Measurements from ENCODE around the gene ADAMTS17.

GRCh38 chr15:100022391-100022790, 319.4 kb downstream of the ADAMTS17 start:
- TF ChIP-seq EP300 (IDR thresholded peaks at IDR 0.05; ENCODE audit: low read depth) (no peak), POLR2A (IDR thresholded peaks at IDR 0.05) (no peak), POLR2AphosphoS5 (IDR thresholded peaks at IDR 0.05) (no peak), CTCF (IDR thresholded peaks at IDR 0.05) (no peak)
